GM12878 (cell line): ENCODE measurements around the gene EFCAB13. TPM values are rescaled to one million over a fixed set of nuclear protein-coding genes. Genes with fewer than 3 reads are reported as not detected.

Source experiments
- DPF2 ChIP-seq: fragments of 450-650 bp; IDR thresholded peaks from 2 replicates; pipeline ENCODE4 v1.6.1; 2017; ENCODE audit warnings: mild to moderate bottlenecking
- EP300 ChIP-seq, 2 experiments: fragments of 150-350 bp in 1 of 2; IDR thresholded peaks; 2 replicates each; pipeline ENCODE4 v1.6.1; 2011 to 2012; ENCODE audit warnings: low read depth in 2 of 2, low read length in 2 of 2, borderline replicate concordance in 1 of 2, improper control_type of control experiment in 1 of 2, inconsistent platforms in 1 of 2; ENCODE audit not compliant: control insufficient read depth in 1 of 2
- TAF1 ChIP-seq: IDR thresholded peaks from 2 replicates; pipeline ENCODE4 v1.6.1; 2011; ENCODE audit warnings: mild to moderate bottlenecking, low read depth, low read length, borderline replicate concordance
- ZNF217 ChIP-seq: fragments of 450-650 bp; IDR thresholded peaks from 2 replicates; pipeline ENCODE4 v1.6.1; 2017; ENCODE audit warnings: antibody characterized with exemption, mild to moderate bottlenecking
- polyA plus RNA-seq, 11 experiments: library from polyadenylated mRNA; depleted of rRNA in 4 of 11; unstranded in 6 of 11; stranded (reverse) in 5 of 11; fragments of >200 nt; fragmentation: Nextera tagmentation in 4 of 11; fragmentation: Illumina TruSeq in 1 of 11; extraction: Ambion mirVana in 4 of 11; extraction: Trizol in 1 of 11; gene quantifications; 1 replicate in 1 of 11; 2 replicates in 10 of 11; pipeline versions ENCODE4 v1.2.1 to v1.2.3, GENCODE V29; 2011 to 2016; ENCODE audit warnings: inconsistent platforms in 2 of 11, missing spikeins in 2 of 11, low read depth in 1 of 11
- total RNA-seq, 4 experiments: library from RNA; depleted of rRNA in 3 of 4; stranded (reverse); fragments of >200 nt in 3 of 4; fragmentation: Illumina TruSeq in 1 of 4; extraction: Trizol in 1 of 4; gene quantifications; 2 replicates each; pipeline versions ENCODE4 v1.2.1 to v1.2.3, GENCODE V29; 2013 to 2021
- TF ChIP-seq, protein P1 (sequence below): fragments of 450-650 bp; IDR thresholded peaks from 2 replicates; pipeline ENCODE4 v1.6.1; 2016; ENCODE audit warnings: mild to moderate bottlenecking, moderate library complexity, borderline replicate concordance
- TF ChIP-seq, protein P2 (sequence below): fragments of 450-650 bp; IDR thresholded peaks from 2 replicates; pipeline ENCODE4 v1.6.1; 2018; ENCODE audit warnings: borderline replicate concordance, mild to moderate bottlenecking; ENCODE audit not compliant: partially characterized antibody
- TF ChIP-seq, protein P3 (sequence below): fragments of 450-650 bp; IDR thresholded peaks from 2 replicates; pipeline ENCODE4 v1.6.1; 2017; ENCODE audit warnings: mild to moderate bottlenecking, low read depth, inconsistent platforms; ENCODE audit not compliant: poor library complexity, severe bottlenecking
- TF ChIP-seq, protein P4 (sequence below): fragments of 450-650 bp; IDR thresholded peaks from 2 replicates; pipeline ENCODE4 v1.6.1; 2018; ENCODE audit warnings: mild to moderate bottlenecking, low read depth, moderate library complexity; ENCODE audit not compliant: partially characterized antibody
- TF ChIP-seq, protein P5 (sequence below): IDR thresholded peaks from 2 replicates; pipeline ENCODE4 v1.6.1; 2012; ENCODE audit warnings: low read length, inconsistent platforms
- TF ChIP-seq, protein P6 (sequence below): fragments of 450-650 bp; IDR thresholded peaks from 2 replicates; pipeline ENCODE4 v1.6.1; 2017; ENCODE audit warnings: antibody characterized with exemption, mild to moderate bottlenecking, moderate library complexity

EFCAB13 gene
- total and polyA plus RNA-seq, 10 of the 15 experiments (the other 5 are each of a cell fraction or from before 2014, with no cell fraction given) = 0.90 to 8.7 (median 5.0) TPM

DNA sequence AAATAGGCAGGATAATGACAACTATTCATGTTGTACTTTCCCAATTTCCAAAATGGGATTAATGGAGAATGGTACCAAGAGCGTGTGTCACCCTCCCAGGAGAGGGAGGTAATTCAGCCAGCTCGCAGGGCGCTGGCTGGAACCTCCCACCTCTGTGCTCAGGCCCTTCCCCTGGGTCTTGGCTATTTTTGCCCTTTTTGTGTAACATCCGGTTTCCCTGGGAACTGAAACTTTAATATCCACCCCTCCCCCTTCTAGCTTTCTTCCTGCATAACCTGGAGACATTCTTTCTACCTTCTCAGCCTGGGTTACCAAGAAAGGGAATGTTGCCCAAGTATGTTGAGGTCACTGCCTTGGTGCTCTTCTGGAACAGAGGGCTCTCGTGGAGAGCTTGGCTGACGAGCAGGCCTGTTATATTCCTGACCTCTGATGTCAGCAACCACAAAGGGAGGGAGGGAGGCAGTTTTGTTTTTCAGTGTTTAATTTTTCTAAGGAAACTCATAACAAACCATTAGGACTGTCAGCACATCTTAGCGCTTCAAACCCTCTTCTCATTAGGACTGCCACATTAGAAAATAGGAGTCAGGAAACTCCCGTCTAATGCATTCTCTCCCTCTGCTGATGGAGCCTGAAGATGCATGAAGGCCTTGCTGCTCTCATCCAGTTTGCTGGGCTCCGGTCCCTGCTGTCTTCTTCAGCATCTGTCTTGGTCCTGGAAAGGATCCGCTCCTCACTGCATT lies 44.5 kb upstream of the EFCAB13 start (continued):
- TF ChIP-seq, protein P1, sequence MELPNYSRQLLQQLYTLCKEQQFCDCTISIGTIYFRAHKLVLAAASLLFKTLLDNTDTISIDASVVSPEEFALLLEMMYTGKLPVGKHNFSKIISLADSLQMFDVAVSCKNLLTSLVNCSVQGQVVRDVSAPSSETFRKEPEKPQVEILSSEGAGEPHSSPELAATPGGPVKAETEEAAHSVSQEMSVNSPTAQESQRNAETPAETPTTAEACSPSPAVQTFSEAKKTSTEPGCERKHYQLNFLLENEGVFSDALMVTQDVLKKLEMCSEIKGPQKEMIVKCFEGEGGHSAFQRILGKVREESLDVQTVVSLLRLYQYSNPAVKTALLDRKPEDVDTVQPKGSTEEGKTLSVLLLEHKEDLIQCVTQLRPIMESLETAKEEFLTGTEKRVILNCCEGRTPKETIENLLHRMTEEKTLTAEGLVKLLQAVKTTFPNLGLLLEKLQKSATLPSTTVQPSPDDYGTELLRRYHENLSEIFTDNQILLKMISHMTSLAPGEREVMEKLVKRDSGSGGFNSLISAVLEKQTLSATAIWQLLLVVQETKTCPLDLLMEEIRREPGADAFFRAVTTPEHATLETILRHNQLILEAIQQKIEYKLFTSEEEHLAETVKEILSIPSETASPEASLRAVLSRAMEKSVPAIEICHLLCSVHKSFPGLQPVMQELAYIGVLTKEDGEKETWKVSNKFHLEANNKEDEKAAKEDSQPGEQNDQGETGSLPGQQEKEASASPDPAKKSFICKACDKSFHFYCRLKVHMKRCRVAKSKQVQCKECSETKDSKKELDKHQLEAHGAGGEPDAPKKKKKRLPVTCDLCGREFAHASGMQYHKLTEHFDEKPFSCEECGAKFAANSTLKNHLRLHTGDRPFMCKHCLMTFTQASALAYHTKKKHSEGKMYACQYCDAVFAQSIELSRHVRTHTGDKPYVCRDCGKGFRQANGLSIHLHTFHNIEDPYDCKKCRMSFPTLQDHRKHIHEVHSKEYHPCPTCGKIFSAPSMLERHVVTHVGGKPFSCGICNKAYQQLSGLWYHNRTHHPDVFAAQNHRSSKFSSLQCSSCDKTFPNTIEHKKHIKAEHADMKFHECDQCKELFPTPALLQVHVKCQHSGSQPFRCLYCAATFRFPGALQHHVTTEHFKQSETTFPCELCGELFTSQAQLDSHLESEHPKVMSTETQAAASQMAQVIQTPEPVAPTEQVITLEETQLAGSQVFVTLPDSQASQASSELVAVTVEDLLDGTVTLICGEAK = peak; percentile 47; the same call in 1 of the 2 replicates
- TF ChIP-seq ZNF217 = no peak
- TF ChIP-seq, protein P2, sequence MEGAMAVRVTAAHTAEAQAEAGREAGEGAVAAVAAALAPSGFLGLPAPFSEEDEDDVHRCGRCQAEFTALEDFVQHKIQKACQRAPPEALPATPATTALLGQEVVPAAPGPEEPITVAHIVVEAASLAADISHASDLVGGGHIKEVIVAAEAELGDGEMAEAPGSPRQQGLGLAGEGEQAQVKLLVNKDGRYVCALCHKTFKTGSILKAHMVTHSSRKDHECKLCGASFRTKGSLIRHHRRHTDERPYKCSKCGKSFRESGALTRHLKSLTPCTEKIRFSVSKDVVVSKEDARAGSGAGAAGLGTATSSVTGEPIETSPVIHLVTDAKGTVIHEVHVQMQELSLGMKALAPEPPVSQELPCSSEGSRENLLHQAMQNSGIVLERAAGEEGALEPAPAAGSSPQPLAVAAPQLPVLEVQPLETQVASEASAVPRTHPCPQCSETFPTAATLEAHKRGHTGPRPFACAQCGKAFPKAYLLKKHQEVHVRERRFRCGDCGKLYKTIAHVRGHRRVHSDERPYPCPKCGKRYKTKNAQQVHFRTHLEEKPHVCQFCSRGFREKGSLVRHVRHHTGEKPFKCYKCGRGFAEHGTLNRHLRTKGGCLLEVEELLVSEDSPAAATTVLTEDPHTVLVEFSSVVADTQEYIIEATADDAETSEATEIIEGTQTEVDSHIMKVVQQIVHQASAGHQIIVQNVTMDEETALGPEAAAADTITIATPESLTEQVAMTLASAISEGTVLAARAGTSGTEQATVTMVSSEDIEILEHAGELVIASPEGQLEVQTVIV = peak; percentile 29
- TF ChIP-seq, protein P3, sequence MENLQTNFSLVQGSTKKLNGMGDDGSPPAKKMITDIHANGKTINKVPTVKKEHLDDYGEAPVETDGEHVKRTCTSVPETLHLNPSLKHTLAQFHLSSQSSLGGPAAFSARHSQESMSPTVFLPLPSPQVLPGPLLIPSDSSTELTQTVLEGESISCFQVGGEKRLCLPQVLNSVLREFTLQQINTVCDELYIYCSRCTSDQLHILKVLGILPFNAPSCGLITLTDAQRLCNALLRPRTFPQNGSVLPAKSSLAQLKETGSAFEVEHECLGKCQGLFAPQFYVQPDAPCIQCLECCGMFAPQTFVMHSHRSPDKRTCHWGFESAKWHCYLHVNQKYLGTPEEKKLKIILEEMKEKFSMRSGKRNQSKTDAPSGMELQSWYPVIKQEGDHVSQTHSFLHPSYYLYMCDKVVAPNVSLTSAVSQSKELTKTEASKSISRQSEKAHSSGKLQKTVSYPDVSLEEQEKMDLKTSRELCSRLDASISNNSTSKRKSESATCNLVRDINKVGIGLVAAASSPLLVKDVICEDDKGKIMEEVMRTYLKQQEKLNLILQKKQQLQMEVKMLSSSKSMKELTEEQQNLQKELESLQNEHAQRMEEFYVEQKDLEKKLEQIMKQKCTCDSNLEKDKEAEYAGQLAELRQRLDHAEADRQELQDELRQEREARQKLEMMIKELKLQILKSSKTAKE = peak; percentile 85
- TF ChIP-seq, protein P4, sequence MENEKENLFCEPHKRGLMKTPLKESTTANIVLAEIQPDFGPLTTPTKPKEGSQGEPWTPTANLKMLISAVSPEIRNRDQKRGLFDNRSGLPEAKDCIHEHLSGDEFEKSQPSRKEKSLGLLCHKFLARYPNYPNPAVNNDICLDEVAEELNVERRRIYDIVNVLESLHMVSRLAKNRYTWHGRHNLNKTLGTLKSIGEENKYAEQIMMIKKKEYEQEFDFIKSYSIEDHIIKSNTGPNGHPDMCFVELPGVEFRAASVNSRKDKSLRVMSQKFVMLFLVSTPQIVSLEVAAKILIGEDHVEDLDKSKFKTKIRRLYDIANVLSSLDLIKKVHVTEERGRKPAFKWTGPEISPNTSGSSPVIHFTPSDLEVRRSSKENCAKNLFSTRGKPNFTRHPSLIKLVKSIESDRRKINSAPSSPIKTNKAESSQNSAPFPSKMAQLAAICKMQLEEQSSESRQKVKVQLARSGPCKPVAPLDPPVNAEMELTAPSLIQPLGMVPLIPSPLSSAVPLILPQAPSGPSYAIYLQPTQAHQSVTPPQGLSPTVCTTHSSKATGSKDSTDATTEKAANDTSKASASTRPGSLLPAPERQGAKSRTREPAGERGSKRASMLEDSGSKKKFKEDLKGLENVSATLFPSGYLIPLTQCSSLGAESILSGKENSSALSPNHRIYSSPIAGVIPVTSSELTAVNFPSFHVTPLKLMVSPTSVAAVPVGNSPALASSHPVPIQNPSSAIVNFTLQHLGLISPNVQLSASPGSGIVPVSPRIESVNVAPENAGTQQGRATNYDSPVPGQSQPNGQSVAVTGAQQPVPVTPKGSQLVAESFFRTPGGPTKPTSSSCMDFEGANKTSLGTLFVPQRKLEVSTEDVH = peak; percentile 64
- TF ChIP-seq TAF1 = no peak
- peak; percentile 86 for TF ChIP-seq DPF2
- peak; percentile 19 to 70; a peak in 2 of 4 replicates for TF ChIP-seq EP300 (IDR thresholded peaks at IDR 0.05; ENCODE audit: borderline replicate concordance in 1 of 2, control insufficient read depth in 1 of 2, low read depth in 2 of 2, low read length in 2 of 2)
- TF ChIP-seq, protein P5, sequence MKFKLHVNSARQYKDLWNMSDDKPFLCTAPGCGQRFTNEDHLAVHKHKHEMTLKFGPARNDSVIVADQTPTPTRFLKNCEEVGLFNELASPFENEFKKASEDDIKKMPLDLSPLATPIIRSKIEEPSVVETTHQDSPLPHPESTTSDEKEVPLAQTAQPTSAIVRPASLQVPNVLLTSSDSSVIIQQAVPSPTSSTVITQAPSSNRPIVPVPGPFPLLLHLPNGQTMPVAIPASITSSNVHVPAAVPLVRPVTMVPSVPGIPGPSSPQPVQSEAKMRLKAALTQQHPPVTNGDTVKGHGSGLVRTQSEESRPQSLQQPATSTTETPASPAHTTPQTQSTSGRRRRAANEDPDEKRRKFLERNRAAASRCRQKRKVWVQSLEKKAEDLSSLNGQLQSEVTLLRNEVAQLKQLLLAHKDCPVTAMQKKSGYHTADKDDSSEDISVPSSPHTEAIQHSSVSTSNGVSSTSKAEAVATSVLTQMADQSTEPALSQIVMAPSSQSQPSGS = peak; percentile 98
- TF ChIP-seq, protein P6, sequence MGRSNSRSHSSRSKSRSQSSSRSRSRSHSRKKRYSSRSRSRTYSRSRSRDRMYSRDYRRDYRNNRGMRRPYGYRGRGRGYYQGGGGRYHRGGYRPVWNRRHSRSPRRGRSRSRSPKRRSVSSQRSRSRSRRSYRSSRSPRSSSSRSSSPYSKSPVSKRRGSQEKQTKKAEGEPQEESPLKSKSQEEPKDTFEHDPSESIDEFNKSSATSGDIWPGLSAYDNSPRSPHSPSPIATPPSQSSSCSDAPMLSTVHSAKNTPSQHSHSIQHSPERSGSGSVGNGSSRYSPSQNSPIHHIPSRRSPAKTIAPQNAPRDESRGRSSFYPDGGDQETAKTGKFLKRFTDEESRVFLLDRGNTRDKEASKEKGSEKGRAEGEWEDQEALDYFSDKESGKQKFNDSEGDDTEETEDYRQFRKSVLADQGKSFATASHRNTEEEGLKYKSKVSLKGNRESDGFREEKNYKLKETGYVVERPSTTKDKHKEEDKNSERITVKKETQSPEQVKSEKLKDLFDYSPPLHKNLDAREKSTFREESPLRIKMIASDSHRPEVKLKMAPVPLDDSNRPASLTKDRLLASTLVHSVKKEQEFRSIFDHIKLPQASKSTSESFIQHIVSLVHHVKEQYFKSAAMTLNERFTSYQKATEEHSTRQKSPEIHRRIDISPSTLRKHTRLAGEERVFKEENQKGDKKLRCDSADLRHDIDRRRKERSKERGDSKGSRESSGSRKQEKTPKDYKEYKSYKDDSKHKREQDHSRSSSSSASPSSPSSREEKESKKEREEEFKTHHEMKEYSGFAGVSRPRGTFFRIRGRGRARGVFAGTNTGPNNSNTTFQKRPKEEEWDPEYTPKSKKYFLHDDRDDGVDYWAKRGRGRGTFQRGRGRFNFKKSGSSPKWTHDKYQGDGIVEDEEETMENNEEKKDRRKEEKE = no peak
